IMR-90 (cell line): Measurements from ENCODE around the gene GOLGA8O. TPM values are rescaled to one million over a fixed set of nuclear protein-coding genes. Genes with fewer than 3 reads are reported as not detected.
"Not testable (repeated sequence)": the region's sequence is repeated elsewhere in the genome, so short reads cannot be mapped to it uniquely, and the experiment has no call there.

Source experiments
- ATAC-seq: fragments of 200-7000 bp; cut with Tn5 transposase; 2 replicates; pipeline ENCODE4 v1.9.1; 2020; ENCODE audit warnings: low read depth, mild to moderate bottlenecking, moderate library complexity
- BruUV-seq: library from RNA; stranded (reverse); fragments of 400-500 nt; replicated peaks from 2 replicates; lab custom pipeline; 2021; lab: Mats Ljungman, UMichigan
- CTCF ChIA-PET: fragments of 300-600 bp; formaldehyde crosslinking; extraction: SDS; loops from one replicate; lab custom pipeline; 2021; ENCODE audit warnings: antibody characterized with exemption; lab: Yijun Ruan, JAX
- POLR2A ChIA-PET: fragments of 300-600 bp; sonication (Branson Sonifier 250); formaldehyde crosslinking; loops from one replicate; lab custom pipeline; 2022; ENCODE audit warnings: antibody characterized with exemption; ENCODE audit not compliant: unreplicated experiment; lab: Charles Lee
- DNase-seq: peaks from one replicate; pipeline ENCODE4 v3.0.0; 2013
- H2AFZ ChIP-seq: replicated peaks from 2 replicates; pipeline ENCODE3; 2013; ENCODE audit warnings: low read length, mild to moderate bottlenecking; ENCODE audit not compliant: poor library complexity
- H2AK5ac ChIP-seq: 2 replicates; pipeline ENCODE4 v1.6.1; 2013; ENCODE audit warnings: low read depth, low read length, inconsistent platforms
- H2AK9ac ChIP-seq: replicated peaks from 2 replicates; pipeline ENCODE3; 2013; ENCODE audit warnings: mild to moderate bottlenecking, low read depth, low read length, moderate library complexity; ENCODE audit not compliant: poor library complexity
- H2BK120ac ChIP-seq: 2 replicates; pipeline ENCODE4 v1.6.1; 2013; ENCODE audit warnings: low read depth, low read length, inconsistent platforms
- H2BK15ac ChIP-seq: 3 replicates; pipeline ENCODE4 v1.6.1; 2013; ENCODE audit warnings: low read depth, low read length, inconsistent platforms
- H2BK20ac ChIP-seq: 2 replicates; pipeline ENCODE4 v1.6.1; 2013; ENCODE audit warnings: low read depth, mild to moderate bottlenecking, inconsistent platforms, low read length, moderate library complexity
- H2BK5ac ChIP-seq: 2 replicates; pipeline ENCODE4 v1.6.1; 2013; ENCODE audit warnings: mild to moderate bottlenecking, low read depth, low read length, inconsistent platforms; ENCODE audit not compliant: poor library complexity, severe bottlenecking
- H3K14ac ChIP-seq: replicated peaks from 2 replicates; pipeline ENCODE4 v1.6.1; 2013; ENCODE audit warnings: low read depth, low read length, inconsistent platforms
- H3K18ac ChIP-seq: 2 replicates; pipeline ENCODE4 v1.6.1; 2013; ENCODE audit warnings: low read depth, low read length, control low read depth
- H3K23ac ChIP-seq: 2 replicates; pipeline ENCODE4 v1.6.1; 2013; ENCODE audit warnings: low read depth, low read length, inconsistent platforms
- H3K27ac ChIP-seq: 2 replicates; pipeline ENCODE4 v1.5.1; 2013; ENCODE audit warnings: mild to moderate bottlenecking, control low read depth, low read length; ENCODE audit not compliant: insufficient read depth
- H3K27me3 ChIP-seq: 2 replicates; pipeline ENCODE4 v1.6.1; 2013; ENCODE audit warnings: low read length; ENCODE audit not compliant: control insufficient read depth, insufficient read depth
- H3K36me3 ChIP-seq: 2 replicates; pipeline ENCODE4 v1.6.1; 2013; ENCODE audit warnings: low read length, mixed read lengths; ENCODE audit not compliant: control insufficient read depth, insufficient read depth
- H3K4ac ChIP-seq: 2 replicates; pipeline ENCODE4 v1.6.1; 2013; ENCODE audit warnings: low read depth, low read length, inconsistent platforms
- H3K4me1 ChIP-seq: 2 replicates; pipeline ENCODE4 v1.6.1; 2013; ENCODE audit warnings: low read length, mixed read lengths; ENCODE audit not compliant: control insufficient read depth, insufficient read depth
- H3K4me2 ChIP-seq: 2 replicates; pipeline ENCODE4 v1.6.1; 2013; ENCODE audit warnings: low read depth, mild to moderate bottlenecking, control low read depth, low read length, moderate library complexity
- H3K4me3 ChIP-seq: 2 replicates; pipeline ENCODE4 v1.5.1; 2013; ENCODE audit warnings: low read depth, mild to moderate bottlenecking, control low read depth, low read length, moderate library complexity; ENCODE audit not compliant: insufficient read depth
- H3K56ac ChIP-seq: 2 replicates; pipeline ENCODE4 v1.6.1; 2013; ENCODE audit warnings: low read length, inconsistent platforms; ENCODE audit not compliant: insufficient read depth; ENCODE audit errors: extremely low read depth
- H3K79me1 ChIP-seq, 2 experiments: 2 replicates each; pipeline ENCODE4 v1.6.1; 2013; ENCODE audit warnings: low read length in 2 of 2, inconsistent platforms in 1 of 2, low read depth in 1 of 2
- H3K9ac ChIP-seq: 2 replicates; pipeline ENCODE4 v1.6.1; 2013; ENCODE audit warnings: low read depth, low read length, control low read depth
- H3K9me1 ChIP-seq: 2 replicates; pipeline ENCODE4 v1.6.1; 2013; ENCODE audit warnings: low read length, inconsistent platforms; ENCODE audit not compliant: insufficient read depth
- H3K9me3 ChIP-seq: 2 replicates; pipeline ENCODE4 v1.6.1; 2013; ENCODE audit warnings: low read length; ENCODE audit not compliant: control insufficient read depth, insufficient read depth
- H4K20me1 ChIP-seq: 2 replicates; pipeline ENCODE4 v1.6.1; 2013; ENCODE audit warnings: low read length, inconsistent platforms; ENCODE audit not compliant: insufficient read depth
- H4K5ac ChIP-seq: 2 replicates; pipeline ENCODE4 v1.6.1; 2013; ENCODE audit warnings: mild to moderate bottlenecking, low read depth, low read length, control low read depth
- H4K8ac ChIP-seq, 2 experiments: 2 replicates each; pipeline ENCODE4 v1.6.1; 2013; ENCODE audit warnings: low read depth in 2 of 2, low read length in 2 of 2, control low read depth in 1 of 2, inconsistent platforms in 1 of 2
- H4K91ac ChIP-seq: 2 replicates; pipeline ENCODE4 v1.6.1; 2013; ENCODE audit warnings: low read depth, low read length, inconsistent platforms; ENCODE audit not compliant: insufficient read depth
- WGBS, 2 experiments: methylation state at CpG; one replicate each; pipeline versions ENCODE4 v1.1.5 to v1.1.7; 2013; ENCODE audit warnings: missing lambda C conversion rate in 2 of 2; ENCODE audit not compliant: insufficient read length in 1 of 2; ENCODE audit errors: extremely low coverage in 2 of 2; 5-methylcytosine and 5-hydroxymethylcytosine counted together
- dilution Hi-C: fragments of 300-500 bp; cut with HindIII; formaldehyde crosslinking; loops from one replicate; pipeline ENCODE4 v1.14.3; 2018; ENCODE audit warnings: low sequenced_read_pairs; ENCODE audit not compliant: unreplicated experiment
- in situ Hi-C: fragments of 300-500 bp; cut with MboI; formaldehyde crosslinking; loops from 3 replicates; pipeline ENCODE4 v1.14.3; 2019; ENCODE audit warnings: low sequenced_read_pairs, inconsistent platforms, mixed read lengths
- intact Hi-C: fragments of 100-400 bp; cut with micrococcal nuclease; formaldehyde crosslinking; loops from 2 replicates; pipeline ENCODE4 v1.10.0; 2022
- polyA plus RNA-seq, 3 experiments: library from polyadenylated mRNA; depleted of rRNA; stranded (reverse); fragments of >200 nt; gene quantifications; 2 replicates each; pipeline ENCODE4 v1.2.3, GENCODE V29; 2012; ENCODE audit warnings: low replicate concordance in 1 of 3
- total RNA-seq: library from RNA; depleted of rRNA; stranded (reverse); fragments of >200 nt; gene quantifications from 2 replicates; pipeline ENCODE4 v1.2.3, GENCODE V29; 2012

GOLGA8O gene
- total and polyA plus RNA-seq, 2 of the 4 experiments (the other 2 are of a cell fraction), result 0.36 to 0.65 TPM

DNA sequence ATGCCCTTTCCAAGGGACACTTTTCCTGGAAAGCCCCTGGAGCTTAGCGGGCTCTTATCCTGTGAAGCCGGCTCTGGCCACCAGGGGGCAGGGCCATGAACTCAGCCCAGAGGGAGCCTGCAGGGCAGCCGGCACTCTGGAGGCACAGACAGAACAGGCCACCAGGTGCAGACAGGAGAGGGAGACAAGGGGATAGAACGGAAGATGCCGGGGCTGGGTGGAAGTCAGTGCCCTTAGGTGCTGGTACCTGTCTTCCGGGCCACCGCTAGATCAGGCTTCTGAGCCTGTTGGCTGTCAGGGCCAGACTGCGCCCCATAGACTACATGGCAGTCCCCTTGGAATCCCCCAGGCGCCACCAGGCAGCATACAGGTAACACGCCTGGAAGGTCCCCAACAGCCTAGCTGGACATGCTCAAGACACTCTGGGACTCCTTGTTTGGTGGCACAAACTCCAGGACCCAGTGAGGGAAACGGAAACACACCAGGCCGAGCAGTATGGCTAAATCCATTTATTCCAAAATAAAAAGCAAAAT lies 14.9 kb downstream of the GOLGA8O start:
- H3K23ac ChIP-seq, H2BK5ac ChIP-seq, intact Hi-C loops, H3K4me1 ChIP-seq, CTCF ChIA-PET, H3K4ac ChIP-seq, H3K36me3 ChIP-seq, H2AFZ ChIP-seq, H4K20me1 ChIP-seq, H2BK20ac ChIP-seq, H3K18ac ChIP-seq, H3K4me2 ChIP-seq, H3K4me3 ChIP-seq, DNase-seq, dilution Hi-C loops, in situ Hi-C loops, H3K79me1 ChIP-seq, H2AK9ac ChIP-seq, H2AK5ac ChIP-seq, H3K14ac ChIP-seq, H3K27me3 ChIP-seq, H2BK120ac ChIP-seq, H2BK15ac ChIP-seq, H3K56ac ChIP-seq, H4K91ac ChIP-seq, POLR2A ChIA-PET, H3K9me3 ChIP-seq, H3K9me1 ChIP-seq, H4K8ac ChIP-seq, H3K9ac ChIP-seq, H4K5ac ChIP-seq, BruUV-seq, H3K27ac ChIP-seq: not testable (repeated sequence)
- ATAC-seq, result peak; percentile 78
- WGBS, 2 experiments, result no CpG with 5 or more reads among the region's 12 CpGs

DNA sequence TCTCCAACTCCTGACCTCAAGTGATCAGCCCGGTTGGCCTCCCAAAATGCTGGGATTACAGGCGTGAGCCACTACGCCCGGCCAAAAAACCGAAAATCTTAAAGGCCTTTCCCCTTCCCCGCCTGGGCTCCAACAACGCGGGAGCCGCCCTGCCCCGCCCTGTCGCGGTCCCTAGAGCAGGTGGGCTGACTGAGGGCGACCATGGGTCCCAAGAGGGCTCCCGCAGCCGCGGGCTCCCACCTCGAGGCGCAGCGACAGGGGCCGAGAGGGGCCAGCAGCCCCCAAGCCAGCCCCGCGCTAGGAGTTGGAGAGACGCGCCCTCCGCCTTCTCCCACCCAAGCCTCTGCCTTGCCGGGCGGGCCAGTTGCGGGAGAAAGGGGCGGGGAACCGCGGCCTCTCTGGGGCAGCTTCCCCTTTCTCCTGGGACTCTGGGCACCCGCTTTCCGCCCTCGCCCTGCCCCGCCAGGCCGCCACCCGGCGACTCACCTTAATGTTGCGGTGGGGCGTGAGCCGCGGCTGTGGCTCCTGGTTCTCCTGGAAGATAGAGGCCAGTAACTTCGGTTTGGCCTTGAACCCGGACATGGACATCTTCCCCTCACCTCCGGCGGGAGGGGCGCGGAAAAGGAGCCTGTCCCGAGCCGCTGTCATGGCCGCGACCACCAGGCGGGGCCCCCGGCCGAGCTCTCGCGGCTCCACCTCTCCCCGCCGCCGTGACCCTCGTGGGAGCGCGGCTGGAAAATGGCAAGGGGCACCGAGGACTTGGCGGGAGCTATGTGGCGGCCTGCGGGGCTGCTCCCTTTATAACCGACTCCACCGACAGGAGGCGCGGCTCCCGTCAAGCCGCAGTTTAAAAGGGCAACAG lies 21.1 kb downstream of the GOLGA8O start:
- H2AK5ac ChIP-seq, H3K18ac ChIP-seq, H3K27ac ChIP-seq, H3K56ac ChIP-seq, H2BK20ac ChIP-seq, DNase-seq, H3K4me2 ChIP-seq, H3K9me3 ChIP-seq, H2AFZ ChIP-seq, H2BK15ac ChIP-seq, H4K20me1 ChIP-seq, H2AK9ac ChIP-seq, H3K4me1 ChIP-seq, H2BK120ac ChIP-seq, intact Hi-C loops, BruUV-seq, H3K9me1 ChIP-seq, H3K4me3 ChIP-seq, H3K27me3 ChIP-seq, POLR2A ChIA-PET, dilution Hi-C loops, H4K5ac ChIP-seq, H3K79me1 ChIP-seq, H3K9ac ChIP-seq, H4K91ac ChIP-seq, H3K23ac ChIP-seq, H4K8ac ChIP-seq, H3K14ac ChIP-seq, H3K36me3 ChIP-seq, H3K4ac ChIP-seq, H2BK5ac ChIP-seq, in situ Hi-C loops, CTCF ChIA-PET: not testable (repeated sequence)
- peak; percentile 88 for ATAC-seq
- no CpG with 5 or more reads among the region's 73 CpGs for whole genome bisulfite sequencing, 2 experiments
